Measurements from ENCODE around the gene CC2D2A.

DNA sequence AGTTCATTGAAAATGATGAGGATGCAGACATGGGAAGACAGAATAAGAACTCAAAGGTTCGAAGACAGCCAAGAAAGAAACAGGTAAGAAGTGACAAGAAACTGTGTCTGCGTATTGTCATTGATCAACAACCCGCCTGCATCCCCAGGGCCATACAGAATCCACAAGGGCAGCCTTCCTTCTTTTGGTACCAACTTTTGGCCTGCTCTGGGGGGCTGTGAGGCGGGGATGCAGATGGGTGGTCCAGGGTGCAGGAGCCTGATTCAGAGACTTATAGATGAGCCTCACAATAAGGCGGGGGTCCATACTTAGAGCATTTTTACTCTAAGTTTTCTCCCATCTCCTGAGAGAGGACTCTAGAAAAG, 9.0 kb downstream of the CC2D2A start:
- TF ChIP-seq POLR2AphosphoS5 (IDR thresholded peaks at IDR 0.05; ENCODE audit: low read depth, low read length), result no peak
- TF ChIP-seq POLR2A (IDR thresholded peaks at IDR 0.05; ENCODE audit: low read depth, low read length), result no peak
